GM23338 (cell line): Measurements from ENCODE around the gene CDIPT. TPM values are rescaled to one million over a fixed set of nuclear protein-coding genes. Genes with fewer than 3 reads are reported as not detected.

Experiments
- ATAC-seq: fragments of 200-7000 bp; cut with Tn5 transposase; 3 replicates; pipeline ENCODE4 v1.9.1; 2020
- DNase-seq: peaks from one replicate; pipeline ENCODE4 v3.0.0-alpha.2; 2015; ENCODE audit warnings: low spot score
- H2AFZ ChIP-seq: fragments of 200-600 bp; sonication (generic); 2 replicates; pipeline ENCODE4 v1.8.0; 2016; ENCODE audit warnings: antibody characterized with exemption, mild to moderate bottlenecking, moderate library complexity
- H3F3A ChIP-seq: fragments of 200-600 bp; sonication (generic); replicated peaks from 2 replicates; pipeline ENCODE4 v1.8.0; 2017; ENCODE audit warnings: antibody characterized with exemption, mixed run types, low read depth
- H3K27ac ChIP-seq: fragments of 200-600 bp; sonication (generic); 2 replicates; pipeline ENCODE4 v1.6.1; 2016; ENCODE audit warnings: low read depth
- H3K27me3 ChIP-seq: fragments of 200-600 bp; sonication (generic); 2 replicates; pipeline ENCODE4 v1.8.0; 2016; ENCODE audit warnings: mild to moderate bottlenecking, mixed run types, moderate library complexity; ENCODE audit not compliant: insufficient read depth
- H3K36me3 ChIP-seq: fragments of 200-600 bp; sonication (generic); 2 replicates; pipeline ENCODE4 v1.8.0; 2016; ENCODE audit warnings: mild to moderate bottlenecking; ENCODE audit not compliant: insufficient read depth
- H3K4me1 ChIP-seq: fragments of 200-600 bp; sonication (generic); 2 replicates; pipeline ENCODE4 v1.8.0; 2016; ENCODE audit warnings: mild to moderate bottlenecking, moderate library complexity; ENCODE audit not compliant: insufficient read depth
- H3K4me2 ChIP-seq: fragments of 200-600 bp; sonication (generic); 2 replicates; pipeline ENCODE4 v1.7.1; 2017; ENCODE audit warnings: mixed run types
- H3K4me3 ChIP-seq: fragments of 200-600 bp; sonication (generic); 2 replicates; pipeline ENCODE4 v1.6.1; 2016; ENCODE audit warnings: mixed run types
- H3K79me2 ChIP-seq: fragments of 200-600 bp; sonication (generic); replicated peaks from 2 replicates; pipeline ENCODE4 v1.8.0; 2017; ENCODE audit warnings: mild to moderate bottlenecking; ENCODE audit not compliant: insufficient read depth
- H3K9me2 ChIP-seq: fragments of 200-600 bp; sonication (generic); 2 replicates; pipeline ENCODE4 v1.8.0; 2017; ENCODE audit not compliant: insufficient read depth
- H4K20me1 ChIP-seq: fragments of 200-600 bp; sonication (generic); replicated peaks from 2 replicates; pipeline ENCODE4 v1.8.0; 2017; ENCODE audit warnings: mild to moderate bottlenecking; ENCODE audit not compliant: insufficient read depth
- H3K27ac Mint-ChIP-seq: 2 replicates; pipeline ENCODE4 v1.8.0; 2020; ENCODE audit warnings: inconsistent platforms, mild to moderate bottlenecking, moderate library complexity, mixed read lengths
- H3K27me3 Mint-ChIP-seq: 3 replicates; pipeline ENCODE4 v1.8.0; 2022; ENCODE audit warnings: low read depth, mild to moderate bottlenecking, moderate library complexity, mixed read lengths, inconsistent platforms; ENCODE audit not compliant: insufficient read depth, poor library complexity
- H3K36me3 Mint-ChIP-seq: 3 replicates; pipeline ENCODE4 v1.8.0; 2021; ENCODE audit warnings: low read depth, mild to moderate bottlenecking, inconsistent platforms, moderate library complexity, mixed read lengths
- H3K4me1 Mint-ChIP-seq: 3 replicates; pipeline ENCODE4 v1.8.0; 2020; ENCODE audit warnings: mild to moderate bottlenecking, inconsistent platforms, mixed read lengths
- H3K4me3 Mint-ChIP-seq: 3 replicates; pipeline ENCODE4 v1.8.0; 2021; ENCODE audit warnings: moderate library complexity, mild to moderate bottlenecking, inconsistent platforms, mixed read lengths
- H3K9me3 Mint-ChIP-seq: 3 replicates; pipeline ENCODE4 v1.8.0; 2020; ENCODE audit warnings: moderate library complexity, mild to moderate bottlenecking, inconsistent platforms, mixed read lengths
- EZH2 ChIP-seq: fragments of 200-600 bp; sonication (generic); IDR thresholded peaks from one replicate; pipeline ENCODE4 v1.8.0; 2017; ENCODE audit warnings: antibody characterized with exemption, mild to moderate bottlenecking, low read depth; ENCODE audit not compliant: unreplicated experiment
- REST ChIP-seq: IDR thresholded peaks from one replicate; pipeline ENCODE4 v1.6.1; 2018; ENCODE audit warnings: antibody characterized with exemption; ENCODE audit not compliant: unreplicated experiment
- ZNF114 ChIP-seq: fragments of 250-450 bp; sonication (Bioruptor Pico); IDR thresholded peaks from 2 replicates; pipeline ENCODE4 v1.5.0; 2020; ENCODE audit warnings: mild to moderate bottlenecking, moderate library complexity
- ZNF462 ChIP-seq: fragments of 250-450 bp; sonication (Bioruptor Pico); IDR thresholded peaks from 2 replicates; pipeline ENCODE4 v1.5.0; 2020; ENCODE audit warnings: mild to moderate bottlenecking, moderate library complexity
- polyA plus RNA-seq: library from polyadenylated mRNA; unstranded; fragments of >200 nt; fragmentation: Nextera tagmentation; extraction: Ambion mirVana; gene quantifications from 2 replicates; pipeline ENCODE4 v1.2.1, GENCODE V29; 2016
- total RNA-seq: library from RNA; depleted of rRNA; stranded (reverse); fragments of >200 nt; shearing (Covaris generic); gene quantifications from 2 replicates; pipeline ENCODE4 v1.2.3, GENCODE V29; 2014
- TF ChIP-seq, protein P1 (sequence below): IDR thresholded peaks from 2 replicates; pipeline ENCODE4 v1.6.1; 2016; ENCODE audit warnings: antibody characterized with exemption

The CDIPT gene
- total and polyA plus RNA-seq, 2 experiments from 2014 or later, result 36.2 to 78.1 TPM

DNA sequence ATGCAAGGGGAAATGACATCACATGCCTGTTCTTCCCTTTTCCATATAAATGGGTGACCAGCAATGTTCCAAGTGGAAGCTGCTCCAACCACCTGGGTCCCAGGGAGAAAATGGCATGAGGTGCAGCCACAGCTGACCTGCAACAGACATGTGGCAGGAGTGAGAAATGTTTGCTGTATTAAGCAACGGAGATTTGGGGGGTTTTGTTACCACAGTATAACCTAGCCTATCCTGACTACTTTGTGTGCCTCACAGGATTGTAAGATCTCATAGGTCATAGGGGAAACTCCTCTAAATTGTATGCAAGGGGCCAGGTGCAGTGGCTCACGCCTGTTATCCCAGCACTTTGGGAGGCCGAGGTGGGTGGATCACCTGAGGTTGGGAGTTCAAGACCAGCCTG, 12.0 kb downstream of the CDIPT start (continued):
- no peak for TF ChIP-seq REST

- peaks cover 3% of the 10 kb centered on the region for H3K27me3 Mint-ChIP-seq
- peak; percentile 58 for DNase-seq
- H4K20me1 ChIP-seq, result no peaks in the 10 kb centered on the region
These were observed 13.5 kb downstream of the CDIPT start for GRCh38 chr16:29849505-29849904.

More at GRCh38 chr16:29849505-29849904, 13.5 kb downstream of the CDIPT start:
- Histone ChIP-seq H3K79me2 (no peaks in the 10 kb centered on the region), H3K36me3 (no peaks in the 10 kb centered on the region), H3K4me3 (no peak overlapping the region), H3K9me2 (no peaks in the 10 kb centered on the region), H2AFZ (peak overlapping the region; percentile 35; the same call in 1 of the 2 replicates), H3K4me2 (peak overlapping the region; percentile 6; the same call in 1 of the 2 replicates), H3K27ac (no peak overlapping the region), H3K27me3 (no peaks in the 10 kb centered on the region), H3F3A (0 out of 2 replicates have a peak, but pooled peaks cover 3% of the 10 kb centered on the region), H3K4me1 (no peaks in the 10 kb centered on the region)
- no peaks in the 10 kb centered on the region; the same call in 2 of the 3 replicates for H3K36me3 Mint-ChIP-seq
- TF ChIP-seq EZH2, result no peak
- TF ChIP-seq ZNF462 (CRISPR knock-in tag), result no peak
- TF ChIP-seq, protein P1, sequence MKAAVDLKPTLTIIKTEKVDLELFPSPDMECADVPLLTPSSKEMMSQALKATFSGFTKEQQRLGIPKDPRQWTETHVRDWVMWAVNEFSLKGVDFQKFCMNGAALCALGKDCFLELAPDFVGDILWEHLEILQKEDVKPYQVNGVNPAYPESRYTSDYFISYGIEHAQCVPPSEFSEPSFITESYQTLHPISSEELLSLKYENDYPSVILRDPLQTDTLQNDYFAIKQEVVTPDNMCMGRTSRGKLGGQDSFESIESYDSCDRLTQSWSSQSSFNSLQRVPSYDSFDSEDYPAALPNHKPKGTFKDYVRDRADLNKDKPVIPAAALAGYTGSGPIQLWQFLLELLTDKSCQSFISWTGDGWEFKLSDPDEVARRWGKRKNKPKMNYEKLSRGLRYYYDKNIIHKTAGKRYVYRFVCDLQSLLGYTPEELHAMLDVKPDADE, result no peak
- TF ChIP-seq ZNF114 (CRISPR knock-in tag), result no peak
- H3K9me3 Mint-ChIP-seq, result no peaks in the 10 kb centered on the region; the same call in 2 of the 3 replicates
- peak overlapping the region; percentile 30; the same call in 1 of the 2 replicates for H3K27ac Mint-ChIP-seq
- peak; percentile 64 for ATAC-seq
- H3K4me3 Mint-ChIP-seq, result no peak overlapping the region
- peaks cover 13% of the 10 kb centered on the region for H3K4me1 Mint-ChIP-seq
